OCI-LY1 (cell line): ENCODE results near the gene VPS4A.

Source experiments
- EZH2 ChIP-seq: fragments of 200-600 bp; sonication (generic), shearing (Covaris generic); IDR thresholded peaks from 2 replicates; pipeline ENCODE4 v1.8.0; 2017; ENCODE audit warnings: borderline replicate concordance, mixed run types, mild to moderate bottlenecking, antibody characterized with exemption, low read length, moderate library complexity, mixed read lengths
- TF ChIP-seq, protein P1 (sequence below): fragments of 200-600 bp; sonication (generic), shearing (Covaris generic); IDR thresholded peaks from 2 replicates; pipeline ENCODE4 v1.5.1; 2017; ENCODE audit warnings: mild to moderate bottlenecking, antibody characterized with exemption, low read length, moderate library complexity, mixed read lengths

DNA sequence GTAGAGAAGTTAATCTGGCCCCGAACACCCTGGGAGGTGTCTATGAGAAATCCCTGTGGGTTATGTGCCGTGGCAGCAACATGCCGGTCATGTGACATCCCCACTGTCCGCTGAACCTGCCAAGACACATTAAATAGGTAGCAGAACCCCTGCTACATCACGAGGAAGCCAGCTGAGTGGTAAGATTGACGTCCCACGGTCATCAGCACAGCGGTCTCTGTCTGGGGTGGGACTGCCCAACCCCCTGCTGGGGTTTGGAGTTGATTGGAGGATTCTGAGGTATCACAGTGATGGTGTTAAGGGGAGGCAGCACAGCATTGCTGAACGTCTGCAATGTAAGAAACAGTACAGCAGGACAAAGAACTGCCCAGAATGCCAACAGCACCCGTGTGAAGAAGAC, 38.4 kb downstream of the VPS4A start:
- TF ChIP-seq, protein P1, sequence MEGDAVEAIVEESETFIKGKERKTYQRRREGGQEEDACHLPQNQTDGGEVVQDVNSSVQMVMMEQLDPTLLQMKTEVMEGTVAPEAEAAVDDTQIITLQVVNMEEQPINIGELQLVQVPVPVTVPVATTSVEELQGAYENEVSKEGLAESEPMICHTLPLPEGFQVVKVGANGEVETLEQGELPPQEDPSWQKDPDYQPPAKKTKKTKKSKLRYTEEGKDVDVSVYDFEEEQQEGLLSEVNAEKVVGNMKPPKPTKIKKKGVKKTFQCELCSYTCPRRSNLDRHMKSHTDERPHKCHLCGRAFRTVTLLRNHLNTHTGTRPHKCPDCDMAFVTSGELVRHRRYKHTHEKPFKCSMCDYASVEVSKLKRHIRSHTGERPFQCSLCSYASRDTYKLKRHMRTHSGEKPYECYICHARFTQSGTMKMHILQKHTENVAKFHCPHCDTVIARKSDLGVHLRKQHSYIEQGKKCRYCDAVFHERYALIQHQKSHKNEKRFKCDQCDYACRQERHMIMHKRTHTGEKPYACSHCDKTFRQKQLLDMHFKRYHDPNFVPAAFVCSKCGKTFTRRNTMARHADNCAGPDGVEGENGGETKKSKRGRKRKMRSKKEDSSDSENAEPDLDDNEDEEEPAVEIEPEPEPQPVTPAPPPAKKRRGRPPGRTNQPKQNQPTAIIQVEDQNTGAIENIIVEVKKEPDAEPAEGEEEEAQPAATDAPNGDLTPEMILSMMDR: no peak
- TF ChIP-seq EZH2: no peak
